Measurements from ENCODE around the gene VSTM4.

The VSTM4 gene

DNA sequence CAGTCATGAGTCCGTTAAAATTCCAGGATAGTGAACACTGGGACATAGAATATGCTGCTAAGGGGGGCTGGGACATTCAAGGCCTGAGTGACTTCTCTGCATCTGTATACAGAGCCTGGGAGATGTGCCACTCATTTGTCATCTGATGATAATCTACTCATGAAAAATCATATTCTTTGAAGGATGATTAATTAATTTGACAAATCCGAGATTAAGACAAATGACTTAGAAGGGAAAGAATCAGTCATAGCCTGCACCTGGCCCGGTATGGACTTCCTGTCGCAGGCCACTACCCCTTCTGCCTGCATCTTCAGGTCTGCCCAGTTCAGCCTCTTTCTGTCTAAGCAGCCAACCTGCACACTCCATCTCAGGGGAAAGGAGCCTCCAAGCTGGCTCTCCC, 37.3 kb upstream of the VSTM4 start:
- Histone ChIP-seq H3K4me3 (ENCODE audit: severe bottlenecking) (no peak overlapping the region), H3K27me3 (ENCODE audit: insufficient read depth, poor library complexity, severe bottlenecking) (no peaks in the 10 kb centered on the region), H3K36me3 (ENCODE audit: low read depth) (no peaks in the 10 kb centered on the region), H3K27ac (ENCODE audit: poor library complexity, severe bottlenecking) (no peak overlapping the region), H3K9me3 (ENCODE audit: severe bottlenecking) (peaks cover 1% of the 10 kb centered on the region), H3K4me1 (ENCODE audit: insufficient read depth, poor library complexity, severe bottlenecking) (no peaks in the 10 kb centered on the region)
- DNase-seq (ENCODE audit: low spot score) (no peak), ATAC-seq (ENCODE audit: low read depth) (no peak)
- TF ChIP-seq, protein P1, sequence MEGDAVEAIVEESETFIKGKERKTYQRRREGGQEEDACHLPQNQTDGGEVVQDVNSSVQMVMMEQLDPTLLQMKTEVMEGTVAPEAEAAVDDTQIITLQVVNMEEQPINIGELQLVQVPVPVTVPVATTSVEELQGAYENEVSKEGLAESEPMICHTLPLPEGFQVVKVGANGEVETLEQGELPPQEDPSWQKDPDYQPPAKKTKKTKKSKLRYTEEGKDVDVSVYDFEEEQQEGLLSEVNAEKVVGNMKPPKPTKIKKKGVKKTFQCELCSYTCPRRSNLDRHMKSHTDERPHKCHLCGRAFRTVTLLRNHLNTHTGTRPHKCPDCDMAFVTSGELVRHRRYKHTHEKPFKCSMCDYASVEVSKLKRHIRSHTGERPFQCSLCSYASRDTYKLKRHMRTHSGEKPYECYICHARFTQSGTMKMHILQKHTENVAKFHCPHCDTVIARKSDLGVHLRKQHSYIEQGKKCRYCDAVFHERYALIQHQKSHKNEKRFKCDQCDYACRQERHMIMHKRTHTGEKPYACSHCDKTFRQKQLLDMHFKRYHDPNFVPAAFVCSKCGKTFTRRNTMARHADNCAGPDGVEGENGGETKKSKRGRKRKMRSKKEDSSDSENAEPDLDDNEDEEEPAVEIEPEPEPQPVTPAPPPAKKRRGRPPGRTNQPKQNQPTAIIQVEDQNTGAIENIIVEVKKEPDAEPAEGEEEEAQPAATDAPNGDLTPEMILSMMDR (IDR thresholded peaks at IDR 0.05; ENCODE audit: poor library complexity, severe bottlenecking): no peak

DNA sequence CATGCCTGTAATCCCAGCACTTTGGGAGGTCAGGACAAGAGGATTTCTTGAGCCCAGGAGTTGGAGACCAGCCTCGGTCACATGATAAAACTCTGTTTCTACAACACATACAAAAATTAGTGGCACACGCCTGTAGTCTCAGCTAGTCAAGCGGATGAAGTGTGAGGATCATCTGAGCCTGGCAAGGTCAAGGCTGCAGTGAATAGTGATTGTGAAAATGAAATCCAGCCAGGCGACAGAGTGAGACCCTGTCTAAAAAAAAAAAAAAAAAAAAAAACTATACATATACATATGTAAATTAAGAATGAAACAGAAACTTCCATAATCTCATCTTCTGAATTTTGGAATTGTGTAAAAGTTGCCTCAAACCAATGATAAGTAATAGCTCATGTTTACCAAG, 36.7 kb upstream of the VSTM4 start:
- H3K27me3 ChIP-seq (ENCODE audit: insufficient read depth, poor library complexity, severe bottlenecking): no peaks in the 10 kb centered on the region
- ATAC-seq (ENCODE audit: low read depth) (no peak), DNase-seq (ENCODE audit: low spot score) (no peak)
- H3K4me1 ChIP-seq (ENCODE audit: insufficient read depth, poor library complexity, severe bottlenecking): no peaks in the 10 kb centered on the region
- no peak overlapping the region for H3K27ac ChIP-seq (ENCODE audit: poor library complexity, severe bottlenecking)
- H3K4me3 ChIP-seq (ENCODE audit: severe bottlenecking): no peak overlapping the region
- no peaks in the 10 kb centered on the region for H3K36me3 ChIP-seq (ENCODE audit: low read depth)
- TF ChIP-seq, protein P1 (IDR thresholded peaks at IDR 0.05; ENCODE audit: poor library complexity, severe bottlenecking): no peak
- peaks cover 3% of the 10 kb centered on the region for H3K9me3 ChIP-seq (ENCODE audit: severe bottlenecking)

DNA sequence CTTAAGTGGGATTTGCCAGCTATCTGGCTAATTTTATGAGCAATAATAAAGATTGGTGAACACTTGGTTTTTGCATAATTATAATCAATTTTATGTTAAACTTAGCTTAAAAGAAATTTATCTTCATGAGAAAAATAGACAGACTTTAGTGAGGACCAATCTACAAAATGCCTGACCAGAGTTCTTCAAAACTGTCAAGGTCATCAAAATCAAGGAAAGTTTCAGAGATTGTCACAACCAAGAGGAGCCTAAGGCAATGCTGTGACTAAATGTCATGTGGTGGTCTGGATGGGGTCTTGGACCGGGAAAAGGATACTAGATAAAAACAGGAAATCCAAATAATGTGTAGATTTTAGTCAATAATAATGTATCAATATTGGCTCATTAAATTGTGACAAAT, 36.2 kb upstream of the VSTM4 start:
- H3K4me1 ChIP-seq (ENCODE audit: insufficient read depth, poor library complexity, severe bottlenecking): no peaks in the 10 kb centered on the region
- ATAC-seq (ENCODE audit: low read depth) (no peak), DNase-seq (ENCODE audit: low spot score) (no peak)
- H3K9me3 ChIP-seq (ENCODE audit: severe bottlenecking): peaks cover 3% of the 10 kb centered on the region
- H3K36me3 ChIP-seq (ENCODE audit: low read depth): no peaks in the 10 kb centered on the region
- no peaks in the 10 kb centered on the region for H3K27me3 ChIP-seq (ENCODE audit: insufficient read depth, poor library complexity, severe bottlenecking)
- no peak overlapping the region for H3K27ac ChIP-seq (ENCODE audit: poor library complexity, severe bottlenecking)
- no peak overlapping the region for H3K4me3 ChIP-seq (ENCODE audit: severe bottlenecking)
- TF ChIP-seq, protein P1 (IDR thresholded peaks at IDR 0.05; ENCODE audit: poor library complexity, severe bottlenecking): no peak

- DNase-seq (ENCODE audit: low spot score): no peak
- TF ChIP-seq, protein P1 (IDR thresholded peaks at IDR 0.05; ENCODE audit: poor library complexity, severe bottlenecking): no peak
- ATAC-seq (ENCODE audit: low read depth): no peak
- H3K36me3 ChIP-seq (ENCODE audit: low read depth): no peaks in the 10 kb centered on the region
- H3K27me3 ChIP-seq (ENCODE audit: insufficient read depth, poor library complexity, severe bottlenecking): no peaks in the 10 kb centered on the region
- H3K4me3 ChIP-seq (ENCODE audit: severe bottlenecking): no peak overlapping the region
- H3K9me3 ChIP-seq (ENCODE audit: severe bottlenecking): peaks cover 3% of the 10 kb centered on the region
- no peak overlapping the region for H3K27ac ChIP-seq (ENCODE audit: poor library complexity, severe bottlenecking)
- no peaks in the 10 kb centered on the region for H3K4me1 ChIP-seq (ENCODE audit: insufficient read depth, poor library complexity, severe bottlenecking)
These were observed 35.7 kb upstream of the VSTM4 start for GRCh38 chr10:49151025-49151445.

GRCh38 chr10:49150426-49150825, 35.1 kb upstream of the VSTM4 start:
- Histone ChIP-seq H3K4me3 (ENCODE audit: severe bottlenecking) (no peak overlapping the region), H3K9me3 (ENCODE audit: severe bottlenecking) (peaks cover 3% of the 10 kb centered on the region), H3K27me3 (ENCODE audit: insufficient read depth, poor library complexity, severe bottlenecking) (no peaks in the 10 kb centered on the region), H3K36me3 (ENCODE audit: low read depth) (no peaks in the 10 kb centered on the region), H3K4me1 (ENCODE audit: insufficient read depth, poor library complexity, severe bottlenecking) (no peaks in the 10 kb centered on the region), H3K27ac (ENCODE audit: poor library complexity, severe bottlenecking) (no peak overlapping the region)
- TF ChIP-seq, protein P1 (IDR thresholded peaks at IDR 0.05; ENCODE audit: poor library complexity, severe bottlenecking): no peak
- DNase-seq (ENCODE audit: low spot score): no peak
- no peak for ATAC-seq (ENCODE audit: low read depth)
